Breast epithelium (tissue), 4 donors: ENCODE data around the gene ELP2. TPM values are rescaled to one million over a fixed set of nuclear protein-coding genes. Genes with fewer than 3 reads are reported as not detected.

Experiments used
- DNase-seq, 2 donors: peaks; one replicate each; pipeline ENCODE4 v3.0.0-alpha.2; 2019; ENCODE audit warnings: low spot score in 2 of 2
- H3K27ac ChIP-seq, 2 donors: fragments of 200-600 bp; sonication (generic) in 1 of 2; one replicate each; pipeline ENCODE4 v1.5.1; 2016 to 2019; ENCODE audit warnings: mild to moderate bottlenecking in 1 of 2
- H3K27me3 ChIP-seq, 2 donors: fragments of 200-600 bp; sonication (generic) in 1 of 2; one replicate each; pipeline versions ENCODE4 v1.5.1 to v1.6.0; 2017 to 2019; ENCODE audit warnings: control low read depth in 1 of 2, mild to moderate bottlenecking in 1 of 2
- H3K36me3 ChIP-seq: fragments of 200-600 bp; one replicate; pipeline ENCODE4 v1.5.1; 2019
- H3K4me1 ChIP-seq, 2 donors: fragments of 200-600 bp; sonication (generic); one replicate each; pipeline ENCODE4 v1.5.1; 2016 to 2019; ENCODE audit warnings: control low read depth in 1 of 2
- H3K4me3 ChIP-seq, 3 donors: fragments of 200-600 bp; sonication (generic); 1 replicate in 2 of 3; 2 replicates in 1 of 3; pipeline ENCODE4 v1.5.1; 2016 to 2019; ENCODE audit warnings: mild to moderate bottlenecking in 3 of 3, moderate library complexity in 2 of 3
- H3K9me3 ChIP-seq, 2 donors: fragments of 200-600 bp; sonication (generic) in 1 of 2; one replicate each; pipeline ENCODE4 v1.5.1; 2016 to 2019; ENCODE audit warnings: control low read depth in 1 of 2
- POLR2A ChIP-seq: fragments of 450-650 bp; IDR thresholded peaks from one replicate; pipeline ENCODE4 v1.6.1; 2016; ENCODE audit warnings: antibody characterized with exemption, mild to moderate bottlenecking, moderate library complexity
- POLR2AphosphoS5 ChIP-seq, 3 donors: sonication (generic); formaldehyde crosslinking; IDR thresholded peaks; one replicate each; pipeline ENCODE4 v1.6.1; 2017; ENCODE audit warnings: antibody characterized with exemption in 3 of 3
- intact Hi-C: fragments of 100-400 bp; cut with DNase I; formaldehyde crosslinking; loops from one replicate; pipeline ENCODE4 v1.15.1; 2023; ENCODE audit warnings: low total_unique reads
- total RNA-seq, 3 donors: library from RNA; depleted of rRNA; stranded (reverse); fragments of >200 nt; gene quantifications; one replicate each; pipeline ENCODE4 v1.1.0, GENCODE V29; 2016
- TF ChIP-seq, protein P1 (sequence below), 3 donors: fragments of 450-650 bp; IDR thresholded peaks; one replicate each; pipeline ENCODE4 v1.5.1; 2016 to 2017; ENCODE audit warnings: antibody characterized with exemption in 3 of 3, mild to moderate bottlenecking in 3 of 3, moderate library complexity in 3 of 3

ELP2 gene
- total RNA-seq, 3 donors from 2014 or later = 66.9 to 165 (median 139) TPM

DNA sequence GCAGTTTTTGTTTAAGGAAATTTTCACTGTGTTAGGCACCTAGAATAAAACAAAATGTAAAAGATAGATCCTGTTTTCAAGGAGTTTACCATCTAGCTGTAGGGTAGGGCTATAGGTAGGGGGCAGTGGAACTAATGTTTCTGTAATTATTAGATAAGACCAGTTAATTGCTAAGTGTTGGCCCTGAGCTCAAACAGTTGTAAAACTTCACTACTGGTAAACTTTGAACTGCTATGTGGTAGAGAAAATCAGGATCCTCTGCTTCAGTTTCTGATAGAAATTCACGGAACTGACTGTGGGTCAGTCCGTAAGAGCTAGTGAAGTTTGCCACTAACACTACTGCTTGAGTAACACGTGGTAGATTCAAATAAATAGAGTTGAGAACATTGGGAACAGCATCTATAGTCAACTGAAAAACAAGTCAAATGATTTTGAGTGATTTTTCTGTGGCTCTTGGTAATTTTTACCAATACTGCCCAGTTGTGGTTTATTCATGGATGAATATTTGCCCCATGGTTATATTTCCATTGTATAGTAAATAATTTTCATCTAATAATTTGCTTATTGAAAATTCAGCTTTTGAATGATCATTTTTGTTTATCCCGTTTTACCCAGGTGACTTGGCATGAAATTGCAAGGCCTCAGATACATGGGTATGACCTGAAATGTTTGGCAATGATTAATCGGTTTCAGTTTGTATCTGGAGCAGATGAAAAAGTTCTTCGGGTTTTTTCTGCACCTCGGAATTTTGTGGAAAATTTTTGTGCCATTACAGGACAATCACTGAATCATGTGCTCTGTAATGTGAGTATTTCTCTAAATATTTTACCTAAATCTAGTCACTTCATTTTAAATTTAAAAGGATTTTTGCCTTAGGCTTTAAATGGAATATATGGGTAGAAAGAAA is 26.4 kb downstream of the ELP2 start:
- intact Hi-C loops = no loop called here
- H3K36me3 ChIP-seq = peaks cover 19% of the 10 kb centered on the region
- TF ChIP-seq, protein P1, sequence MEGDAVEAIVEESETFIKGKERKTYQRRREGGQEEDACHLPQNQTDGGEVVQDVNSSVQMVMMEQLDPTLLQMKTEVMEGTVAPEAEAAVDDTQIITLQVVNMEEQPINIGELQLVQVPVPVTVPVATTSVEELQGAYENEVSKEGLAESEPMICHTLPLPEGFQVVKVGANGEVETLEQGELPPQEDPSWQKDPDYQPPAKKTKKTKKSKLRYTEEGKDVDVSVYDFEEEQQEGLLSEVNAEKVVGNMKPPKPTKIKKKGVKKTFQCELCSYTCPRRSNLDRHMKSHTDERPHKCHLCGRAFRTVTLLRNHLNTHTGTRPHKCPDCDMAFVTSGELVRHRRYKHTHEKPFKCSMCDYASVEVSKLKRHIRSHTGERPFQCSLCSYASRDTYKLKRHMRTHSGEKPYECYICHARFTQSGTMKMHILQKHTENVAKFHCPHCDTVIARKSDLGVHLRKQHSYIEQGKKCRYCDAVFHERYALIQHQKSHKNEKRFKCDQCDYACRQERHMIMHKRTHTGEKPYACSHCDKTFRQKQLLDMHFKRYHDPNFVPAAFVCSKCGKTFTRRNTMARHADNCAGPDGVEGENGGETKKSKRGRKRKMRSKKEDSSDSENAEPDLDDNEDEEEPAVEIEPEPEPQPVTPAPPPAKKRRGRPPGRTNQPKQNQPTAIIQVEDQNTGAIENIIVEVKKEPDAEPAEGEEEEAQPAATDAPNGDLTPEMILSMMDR (IDR thresholded peaks at IDR 0.05) = no peak
- TF ChIP-seq POLR2AphosphoS5 (IDR thresholded peaks at IDR 0.05) = no peak
- TF ChIP-seq POLR2A = no peak
- no peaks in the 10 kb centered on the region for H3K27me3 ChIP-seq
- no peak for DNase-seq
- no peak overlapping the region for H3K4me3 ChIP-seq
- H3K4me1 ChIP-seq = no peaks in the 10 kb centered on the region
- H3K27ac ChIP-seq = no peak overlapping the region
- H3K9me3 ChIP-seq = no peaks in the 10 kb centered on the region

DNA sequence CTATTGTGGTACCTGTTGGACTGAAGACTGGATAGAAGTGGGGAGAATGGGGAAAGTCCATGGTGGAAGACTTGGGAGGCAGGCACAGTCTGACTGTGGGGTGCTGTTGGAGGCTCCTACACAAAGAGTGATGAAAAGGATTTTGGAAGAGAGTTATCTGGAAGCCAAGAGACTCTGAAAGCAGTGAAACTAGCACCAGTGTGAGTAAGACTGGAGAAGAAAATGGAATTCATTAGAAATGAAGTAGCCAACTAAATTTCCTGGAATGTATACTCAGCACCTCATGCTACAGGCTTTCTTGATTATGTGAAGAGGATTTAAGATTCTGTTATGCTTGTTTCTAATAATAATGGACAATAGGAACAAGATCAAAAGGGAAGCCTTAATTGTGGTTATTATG is 27.7 kb downstream of the ELP2 start:
- H3K9me3 ChIP-seq = no peaks in the 10 kb centered on the region
- no peak overlapping the region for H3K4me3 ChIP-seq
- no peaks in the 10 kb centered on the region for H3K27me3 ChIP-seq
- no peaks in the 10 kb centered on the region for H3K4me1 ChIP-seq
- no peak for DNase-seq
- intact Hi-C loops = no loop called here
- TF ChIP-seq, protein P1 (IDR thresholded peaks at IDR 0.05) = no peak
- TF ChIP-seq POLR2A (no peak), POLR2AphosphoS5 (IDR thresholded peaks at IDR 0.05) (no peak)
- no peak overlapping the region for H3K27ac ChIP-seq
- H3K36me3 ChIP-seq = peaks cover 23% of the 10 kb centered on the region

DNA sequence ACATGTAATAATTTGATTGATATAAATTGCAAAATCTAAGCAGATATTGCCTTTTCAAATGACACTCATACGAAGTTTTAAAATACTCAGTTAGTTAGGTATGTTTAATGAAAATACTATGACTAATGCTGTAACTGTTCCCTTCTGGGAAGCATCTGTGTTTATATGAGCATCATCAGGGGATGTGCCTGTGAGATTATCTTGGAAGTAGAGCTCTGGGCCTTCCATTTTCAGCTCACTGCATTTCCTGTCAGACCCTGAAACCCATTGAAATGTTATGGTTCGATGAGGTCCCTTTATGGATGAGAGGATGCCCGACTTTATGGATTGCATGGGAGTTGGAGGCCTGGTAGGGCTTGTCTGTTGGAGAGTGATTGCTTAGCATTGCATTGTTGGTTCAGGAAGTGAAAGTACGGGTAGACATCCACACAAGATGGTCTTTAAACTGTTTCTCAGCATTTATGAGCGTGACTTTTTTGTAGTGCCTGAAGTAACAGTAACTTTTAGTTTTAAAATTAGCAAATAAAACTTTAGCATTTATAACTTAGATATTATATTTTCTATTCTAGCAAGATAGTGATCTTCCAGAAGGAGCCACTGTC is 28.7 kb downstream of the ELP2 start:
- TF ChIP-seq, protein P1 (IDR thresholded peaks at IDR 0.05) = no peak
- no peak for TF ChIP-seq POLR2AphosphoS5 (IDR thresholded peaks at IDR 0.05)
- TF ChIP-seq POLR2A = no peak
- Histone ChIP-seq H3K27me3 (no peaks in the 10 kb centered on the region), H3K4me1 (no peaks in the 10 kb centered on the region), H3K27ac (no peak overlapping the region), H3K36me3 (peaks cover 26% of the 10 kb centered on the region), H3K9me3 (no peaks in the 10 kb centered on the region), H3K4me3 (no peak overlapping the region)
- DNase-seq = no peak
- intact Hi-C loops = no loop called here

DNA sequence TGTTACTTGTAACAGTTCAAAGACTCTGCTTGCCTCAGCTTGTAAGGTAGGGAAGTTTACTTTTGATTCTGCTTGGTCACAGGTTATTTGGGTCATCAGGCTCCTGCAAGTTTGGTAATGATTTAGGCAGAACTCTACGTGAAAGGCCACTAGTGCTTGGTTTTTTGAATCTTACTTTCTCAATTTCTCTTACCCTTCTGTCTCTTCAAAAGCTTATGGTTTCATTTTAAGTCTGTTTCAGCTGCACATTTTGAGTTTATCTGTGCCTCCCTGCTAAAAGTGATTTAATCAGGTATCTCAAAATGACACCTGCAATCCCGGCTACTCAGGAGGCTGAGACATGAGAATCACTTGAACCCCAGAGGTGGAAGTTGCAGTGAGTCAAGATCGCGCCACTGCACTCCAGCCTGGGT is 31.3 kb downstream of the ELP2 start:
- Histone ChIP-seq H3K4me1 (no peaks in the 10 kb centered on the region), H3K27ac (no peak overlapping the region), H3K9me3 (no peaks in the 10 kb centered on the region), H3K36me3 (peaks cover 25% of the 10 kb centered on the region), H3K4me3 (no peak overlapping the region), H3K27me3 (no peaks in the 10 kb centered on the region)
- TF ChIP-seq POLR2A (no peak), POLR2AphosphoS5 (IDR thresholded peaks at IDR 0.05) (no peak)
- TF ChIP-seq, protein P1 (IDR thresholded peaks at IDR 0.05) = no peak
- DNase-seq = no peak
- intact Hi-C loops = no loop called here

DNA sequence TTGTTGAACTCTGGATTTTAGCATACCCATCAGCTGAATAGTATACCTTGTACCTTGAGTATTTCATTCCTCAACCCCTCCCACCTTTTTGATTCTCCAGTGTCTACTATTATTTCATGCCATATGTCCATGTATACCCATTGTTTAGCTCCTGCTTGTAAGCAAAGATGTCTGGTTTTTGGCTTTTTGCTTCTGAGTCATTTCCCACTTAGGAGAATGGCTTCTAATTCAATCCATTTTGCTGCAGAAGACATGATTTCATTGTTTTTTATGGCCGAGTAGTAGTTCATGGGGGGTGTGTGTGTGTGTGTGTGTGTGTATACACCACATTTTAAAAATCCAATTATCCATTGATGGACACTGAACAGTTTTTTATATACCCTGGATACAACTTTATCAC is 33.3 kb downstream of the ELP2 start:
- DNase-seq = no peak
- Histone ChIP-seq H3K27me3 (no peaks in the 10 kb centered on the region), H3K36me3 (peaks cover 17% of the 10 kb centered on the region), H3K4me3 (no peak overlapping the region), H3K27ac (no peak overlapping the region), H3K4me1 (no peaks in the 10 kb centered on the region), H3K9me3 (no peaks in the 10 kb centered on the region)
- TF ChIP-seq POLR2AphosphoS5 (IDR thresholded peaks at IDR 0.05) (no peak), POLR2A (no peak)
- intact Hi-C loops = no loop called here
